Tibial nerve (tissue), 4 donors: Measurements from ENCODE around the gene MED26. TPM values are rescaled to one million over a fixed set of nuclear protein-coding genes. Genes with fewer than 3 reads are reported as not detected.

Experiments
- DNase-seq, 2 donors: peaks; one replicate each; pipeline ENCODE4 v3.0.0-alpha.2; 2019; ENCODE audit warnings: low spot score in 2 of 2
- H3K27ac ChIP-seq, 4 donors: fragments of 200-600 bp; sonication (generic) in 3 of 4; one replicate each; pipeline ENCODE4 v1.5.1; 2017 to 2019; ENCODE audit warnings: mild to moderate bottlenecking in 1 of 4
- H3K27me3 ChIP-seq, 2 donors: fragments of 200-600 bp; sonication (generic) in 1 of 2; one replicate each; pipeline versions ENCODE4 v1.5.1 to v1.6.0; 2017 to 2019
- H3K36me3 ChIP-seq, 3 donors: fragments of 200-600 bp; sonication (generic); one replicate each; pipeline ENCODE4 v1.5.1; 2018 to 2019
- H3K4me1 ChIP-seq, 4 donors: fragments of 200-600 bp; sonication (generic) in 3 of 4; one replicate each; pipeline ENCODE4 v1.5.1; 2017 to 2019
- H3K4me3 ChIP-seq, 4 donors: fragments of 200-600 bp; sonication (generic) in 3 of 4; one replicate each; pipeline ENCODE4 v1.5.1; 2017 to 2019; ENCODE audit warnings: mild to moderate bottlenecking in 1 of 4, moderate library complexity in 1 of 4
- H3K9me3 ChIP-seq, 4 donors: fragments of 200-600 bp; sonication (generic) in 3 of 4; one replicate each; pipeline ENCODE4 v1.5.1; 2017 to 2019
- EP300 ChIP-seq, 2 donors: sonication (generic); formaldehyde crosslinking; IDR thresholded peaks; one replicate each; pipeline ENCODE4 v1.6.1; 2017; ENCODE audit warnings: antibody characterized with exemption in 2 of 2, mild to moderate bottlenecking in 1 of 2
- POLR2A ChIP-seq, 2 donors: fragments of 450-650 bp; IDR thresholded peaks; one replicate each; pipeline ENCODE4 v1.6.1; 2017; ENCODE audit warnings: antibody characterized with exemption in 2 of 2, mild to moderate bottlenecking in 2 of 2, moderate library complexity in 2 of 2
- WGBS, 2 donors: methylation state at CpG; one replicate each; pipeline ENCODE4 v1.1.5; 2018; 5-methylcytosine and 5-hydroxymethylcytosine counted together
- total RNA-seq, 4 donors: library from RNA; depleted of rRNA; stranded (reverse); fragments of >200 nt; gene quantifications; one replicate each; pipeline ENCODE4 v1.1.0, GENCODE V29; 2016
- TF ChIP-seq, protein P1 (sequence below), 5 experiments: fragments of 200-600 bp in 3 of 5; fragments of 450-650 bp in 2 of 5; sonication (generic) in 3 of 5; IDR thresholded peaks; one replicate each; pipeline ENCODE4 v1.5.1; 2016 to 2019; ENCODE audit warnings: antibody characterized with exemption in 5 of 5, mild to moderate bottlenecking in 3 of 5, moderate library complexity in 2 of 5

MED26 gene
- total RNA-seq, 4 donors from 2014 or later, result 6.1 to 14.2 (median 11.7) TPM

DNA sequence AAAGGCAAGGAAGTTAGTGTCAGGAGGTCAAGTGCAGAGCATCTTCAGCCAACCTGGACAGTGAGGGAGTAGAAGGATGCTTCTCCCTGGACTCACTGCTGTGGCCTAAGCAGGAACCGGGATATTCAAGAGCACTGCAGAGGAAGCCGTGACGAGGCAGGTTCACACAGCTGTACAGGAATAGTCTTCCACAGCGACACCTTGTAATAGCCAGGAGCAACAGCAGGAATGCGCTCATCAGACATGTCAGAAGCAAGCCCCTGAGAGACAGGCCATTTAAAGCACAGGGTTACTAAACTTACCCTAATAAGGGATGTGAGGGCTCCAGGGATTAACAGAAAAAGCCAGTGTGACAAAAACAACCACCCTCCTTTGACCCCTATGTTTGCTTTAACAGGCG, 3.5 kb upstream of the MED26 start:
- H3K4me1 ChIP-seq, result peaks cover 0 to 24% (median 15%) of the 10 kb centered on the region in 4 donors
- no peaks in the 10 kb centered on the region for H3K27me3 ChIP-seq
- H3K27ac ChIP-seq, result no peak overlapping the region
- WGBS, 2 donors, result 87 to 89% methylated on average over 6 of the region's 6 CpGs
- no peak for DNase-seq
- no peak overlapping the region for H3K4me3 ChIP-seq
- H3K9me3 ChIP-seq, result no peaks in the 10 kb centered on the region
- TF ChIP-seq, protein P1, sequence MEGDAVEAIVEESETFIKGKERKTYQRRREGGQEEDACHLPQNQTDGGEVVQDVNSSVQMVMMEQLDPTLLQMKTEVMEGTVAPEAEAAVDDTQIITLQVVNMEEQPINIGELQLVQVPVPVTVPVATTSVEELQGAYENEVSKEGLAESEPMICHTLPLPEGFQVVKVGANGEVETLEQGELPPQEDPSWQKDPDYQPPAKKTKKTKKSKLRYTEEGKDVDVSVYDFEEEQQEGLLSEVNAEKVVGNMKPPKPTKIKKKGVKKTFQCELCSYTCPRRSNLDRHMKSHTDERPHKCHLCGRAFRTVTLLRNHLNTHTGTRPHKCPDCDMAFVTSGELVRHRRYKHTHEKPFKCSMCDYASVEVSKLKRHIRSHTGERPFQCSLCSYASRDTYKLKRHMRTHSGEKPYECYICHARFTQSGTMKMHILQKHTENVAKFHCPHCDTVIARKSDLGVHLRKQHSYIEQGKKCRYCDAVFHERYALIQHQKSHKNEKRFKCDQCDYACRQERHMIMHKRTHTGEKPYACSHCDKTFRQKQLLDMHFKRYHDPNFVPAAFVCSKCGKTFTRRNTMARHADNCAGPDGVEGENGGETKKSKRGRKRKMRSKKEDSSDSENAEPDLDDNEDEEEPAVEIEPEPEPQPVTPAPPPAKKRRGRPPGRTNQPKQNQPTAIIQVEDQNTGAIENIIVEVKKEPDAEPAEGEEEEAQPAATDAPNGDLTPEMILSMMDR (IDR thresholded peaks at IDR 0.05), result no peak
- TF ChIP-seq EP300 (IDR thresholded peaks at IDR 0.05) (no peak), POLR2A (IDR thresholded peaks at IDR 0.05) (no peak)
- peaks cover 0 to 46% (median 0%) of the 10 kb centered on the region in 3 donors for H3K36me3 ChIP-seq

DNA sequence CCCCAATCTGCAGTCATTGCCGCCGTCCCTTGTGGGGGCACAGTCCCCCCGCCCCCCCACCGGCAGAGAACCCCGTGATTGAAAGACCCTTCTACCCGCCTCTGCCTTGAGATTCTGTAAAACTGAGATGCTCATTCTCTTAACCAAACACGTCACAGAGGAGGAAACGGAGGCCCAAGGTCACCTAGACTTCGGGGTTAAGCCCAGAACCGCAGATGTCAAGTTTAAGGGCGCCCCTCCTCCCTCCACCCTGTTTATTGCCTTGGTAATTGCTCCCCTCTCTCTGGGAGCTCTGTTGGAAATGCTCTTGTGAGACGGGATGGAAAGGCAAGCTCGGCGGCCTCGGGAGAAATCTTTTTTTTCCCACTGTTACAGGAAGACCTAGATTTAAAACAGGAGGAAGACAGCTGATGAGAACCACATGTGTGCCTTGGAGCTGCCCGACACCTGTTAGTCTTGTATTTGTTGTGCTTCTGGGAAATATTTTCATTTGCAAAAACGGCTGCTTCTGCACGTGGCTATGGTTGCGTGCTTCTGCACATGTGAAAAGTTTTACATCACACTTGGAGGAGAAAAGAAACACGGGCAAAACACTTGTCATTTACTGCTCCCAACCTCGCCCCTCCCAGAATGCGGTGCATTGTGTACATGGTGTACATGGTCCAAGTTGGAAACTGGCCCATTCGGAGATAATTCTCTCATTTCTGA, 1.1 kb upstream of the MED26 start:
- TF ChIP-seq POLR2A (IDR thresholded peaks at IDR 0.05) (no peak), EP300 (IDR thresholded peaks at IDR 0.05) (peak in 1 of 2 donors; percentile 75)
- Histone ChIP-seq H3K9me3 (no peaks in the 10 kb centered on the region), H3K27ac (peak overlapping the region; percentile 87 to 98 (median 96)), H3K36me3 (peaks cover 0 to 33% (median 0%) of the 10 kb centered on the region in 3 donors), H3K27me3 (no peaks in the 10 kb centered on the region), H3K4me3 (peak overlapping the region; percentile 81 to 97 (median 90)), H3K4me1 (peaks cover 0 to 47% (median 21%) of the 10 kb centered on the region in 4 donors)
- peak in 1 of 2 donors; percentile 55 for DNase-seq
- WGBS, 2 donors, result 6% methylated on average over 20 to 21 of the region's 23 CpGs

GRCh38 chr19:16627928-16628182, 149 bp downstream of the MED26 start:
- H3K4me1 ChIP-seq, result peaks cover 0 to 52% (median 21%) of the 10 kb centered on the region in 4 donors
- TF ChIP-seq POLR2A (IDR thresholded peaks at IDR 0.05) (peak in 1 of 2 donors; percentile 33), EP300 (IDR thresholded peaks at IDR 0.05) (no peak)
- TF ChIP-seq, protein P1 (IDR thresholded peaks at IDR 0.05), result no peak
- peaks cover 0 to 33% (median 0%) of the 10 kb centered on the region in 3 donors for H3K36me3 ChIP-seq
- peak overlapping the region; percentile 81 to 95 (median 90) for H3K4me3 ChIP-seq
- WGBS, 2 donors, result 0% methylated on average over 10 to 11 of the region's 38 CpGs
- H3K9me3 ChIP-seq, result no peaks in the 10 kb centered on the region
- H3K27me3 ChIP-seq, result no peaks in the 10 kb centered on the region
- no peak for DNase-seq
- peak overlapping the region; percentile 71 to 98 (median 89) for H3K27ac ChIP-seq

DNA sequence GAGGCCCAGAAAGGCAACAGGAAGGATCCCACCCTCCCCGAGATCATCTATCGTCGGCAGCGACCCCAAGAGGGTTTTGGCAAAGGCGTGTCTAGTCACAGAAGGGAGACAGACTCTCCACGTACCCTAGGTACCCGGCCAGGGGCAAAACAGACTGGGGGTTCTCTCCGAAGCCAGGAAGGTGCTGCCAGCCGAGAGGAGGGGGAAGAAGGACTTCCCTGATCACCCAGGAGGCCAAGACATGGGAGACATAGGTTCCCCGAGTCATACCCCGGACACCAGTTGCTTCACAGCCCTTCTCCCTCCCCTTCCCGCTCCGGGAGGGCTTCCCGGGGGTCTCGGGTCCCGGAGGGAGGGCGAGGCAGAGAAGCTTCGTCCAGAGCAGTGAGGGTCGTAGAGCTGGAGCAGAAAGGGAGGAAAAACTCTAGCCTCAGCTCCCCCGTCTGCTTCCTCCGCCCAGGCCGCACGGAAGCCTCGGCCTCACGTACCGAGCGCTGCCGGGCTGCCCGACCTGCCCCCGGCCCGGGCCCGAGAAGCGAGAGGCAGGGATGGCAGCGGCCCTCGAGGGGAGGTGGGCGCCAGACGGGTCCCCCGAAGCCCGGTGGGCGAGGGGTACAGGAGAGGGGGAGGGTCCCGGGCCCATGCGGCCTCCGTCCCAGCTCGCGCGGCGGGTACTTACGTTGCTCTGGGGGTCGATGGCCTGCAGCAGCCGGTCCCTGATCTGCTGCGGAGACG, 644 bp downstream of the MED26 start:
- TF ChIP-seq EP300 (IDR thresholded peaks at IDR 0.05), result no peak
- no peak for TF ChIP-seq POLR2A (IDR thresholded peaks at IDR 0.05)
- TF ChIP-seq, protein P1 (IDR thresholded peaks at IDR 0.05), result no peak
- peaks cover 0 to 29% (median 0%) of the 10 kb centered on the region in 3 donors for H3K36me3 ChIP-seq
- 0% methylated on average over 19 to 35 of the region's 52 CpGs for WGBS, 2 donors
- H3K27ac ChIP-seq, result peak overlapping the region; percentile 71 to 98 (median 89)
- H3K4me1 ChIP-seq, result peaks cover 0 to 57% (median 21%) of the 10 kb centered on the region in 4 donors
- DNase-seq, result no peak
- H3K4me3 ChIP-seq, result peak overlapping the region; percentile 81 to 95 (median 90)
- H3K9me3 ChIP-seq, result no peaks in the 10 kb centered on the region
- no peaks in the 10 kb centered on the region for H3K27me3 ChIP-seq

DNA sequence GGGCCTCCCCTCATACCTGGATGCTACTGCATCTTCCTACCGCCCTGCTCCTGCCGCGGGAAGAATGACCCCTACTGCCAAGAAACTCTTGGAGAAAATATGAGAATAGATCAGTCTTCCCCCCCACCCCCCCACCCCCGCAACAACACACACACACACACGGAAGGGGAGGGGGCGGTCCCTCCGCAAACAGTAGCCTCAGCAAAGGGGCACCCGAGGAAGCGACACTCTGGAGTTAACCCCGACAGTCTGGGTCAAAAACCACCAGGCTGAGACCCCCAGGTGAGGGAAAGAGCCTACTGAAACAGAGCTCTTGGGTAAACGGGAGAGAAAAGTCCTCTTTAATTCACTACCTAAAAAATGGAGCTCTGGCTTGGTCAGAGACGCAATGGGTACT, 1.2 kb downstream of the MED26 start:
- peaks cover 0 to 63% (median 21%) of the 10 kb centered on the region in 4 donors for H3K4me1 ChIP-seq
- H3K4me3 ChIP-seq, result peak overlapping the region; percentile 81 to 95 (median 90)
- no peaks in the 10 kb centered on the region for H3K27me3 ChIP-seq
- H3K36me3 ChIP-seq, result peaks cover 0 to 23% (median 0%) of the 10 kb centered on the region in 3 donors
- WGBS, 2 donors, result 0 to 1% methylated on average over 8 to 11 of the region's 12 CpGs
- no peak for DNase-seq
- peak overlapping the region; percentile 71 to 98 (median 89) for H3K27ac ChIP-seq
- TF ChIP-seq EP300 (IDR thresholded peaks at IDR 0.05) (no peak), POLR2A (IDR thresholded peaks at IDR 0.05) (no peak)
- TF ChIP-seq, protein P1 (IDR thresholded peaks at IDR 0.05), result no peak
- H3K9me3 ChIP-seq, result no peaks in the 10 kb centered on the region
